GM19455 (cell line): Measurements from ENCODE around the gene NTRK3.
A peak's percentile ranks its signal among the peaks of the same experiment; 100 is the strongest.

ENCODE experiments used
- ATAC-seq: cut with Tn5 transposase; IDR thresholded peaks from one replicate; pipeline ENCODE4 v1.9.1; 2021; ENCODE audit not compliant: unreplicated experiment

The NTRK3 gene

DNA sequence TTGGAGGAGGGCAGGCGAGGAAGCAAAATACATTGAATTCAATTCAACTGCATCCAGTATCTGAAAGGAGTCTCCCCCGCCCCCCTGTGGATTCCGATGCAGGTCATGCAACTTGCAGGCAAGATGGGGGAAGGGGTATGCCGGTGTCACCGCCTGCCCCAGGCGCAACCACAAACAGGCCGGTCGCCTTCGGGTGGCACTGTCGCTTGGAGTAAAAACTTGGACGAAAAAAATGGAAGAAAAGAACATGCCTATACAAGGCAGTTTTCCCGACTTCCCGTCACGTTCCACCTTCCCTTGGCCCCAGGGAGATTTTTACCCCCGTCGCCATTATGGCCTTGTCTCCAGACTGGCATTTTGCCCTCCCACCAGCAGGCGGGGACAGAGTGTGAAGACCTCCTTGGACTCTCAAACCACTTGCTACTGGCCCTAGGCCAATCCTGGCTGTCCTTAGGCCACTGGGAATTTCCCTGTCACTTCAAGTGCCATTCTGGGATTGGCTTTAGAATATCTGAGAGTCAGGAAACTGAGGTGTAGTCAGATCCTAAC is 1.6 kb upstream of the NTRK3 start:
- no peak for ATAC-seq

DNA sequence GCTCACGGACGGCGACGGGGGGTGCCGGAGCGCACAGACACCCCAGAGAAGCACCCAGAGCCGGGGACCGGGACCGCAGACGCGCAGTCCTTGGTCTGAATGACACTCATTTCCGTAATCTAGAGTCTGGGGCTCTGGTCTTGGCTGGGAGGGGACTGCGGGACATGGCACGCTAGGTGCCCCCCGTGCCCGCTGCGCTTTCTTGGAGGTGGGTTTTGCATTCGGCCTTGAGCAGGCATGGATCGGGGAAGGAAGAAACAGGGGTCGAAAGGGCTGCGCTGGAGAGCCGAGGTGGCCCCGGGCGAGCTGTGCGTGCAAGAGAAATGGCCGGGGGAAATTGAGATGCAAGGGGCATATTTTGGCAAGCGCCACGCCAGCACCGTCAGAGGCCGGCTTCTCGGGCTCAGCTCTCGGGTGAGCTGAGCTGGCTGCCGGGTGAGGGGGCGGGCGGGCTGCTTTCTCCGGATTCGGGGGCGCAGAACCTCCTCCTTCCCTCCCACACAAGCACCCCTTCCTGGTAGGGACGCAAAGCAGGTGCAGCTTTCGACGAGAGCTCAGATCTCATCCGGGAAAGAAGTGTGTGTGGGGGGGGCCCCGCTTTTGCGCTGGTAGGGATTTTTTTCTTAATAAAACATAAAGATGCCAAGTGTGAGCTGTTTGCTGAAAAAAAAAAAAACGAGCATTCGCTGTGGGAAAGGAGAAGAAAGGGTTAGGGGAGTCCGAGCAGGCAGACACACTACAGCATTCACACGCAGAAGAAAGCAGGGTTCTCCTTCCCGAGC is 963 bp upstream of the NTRK3 start:
- ATAC-seq, result no peak

DNA sequence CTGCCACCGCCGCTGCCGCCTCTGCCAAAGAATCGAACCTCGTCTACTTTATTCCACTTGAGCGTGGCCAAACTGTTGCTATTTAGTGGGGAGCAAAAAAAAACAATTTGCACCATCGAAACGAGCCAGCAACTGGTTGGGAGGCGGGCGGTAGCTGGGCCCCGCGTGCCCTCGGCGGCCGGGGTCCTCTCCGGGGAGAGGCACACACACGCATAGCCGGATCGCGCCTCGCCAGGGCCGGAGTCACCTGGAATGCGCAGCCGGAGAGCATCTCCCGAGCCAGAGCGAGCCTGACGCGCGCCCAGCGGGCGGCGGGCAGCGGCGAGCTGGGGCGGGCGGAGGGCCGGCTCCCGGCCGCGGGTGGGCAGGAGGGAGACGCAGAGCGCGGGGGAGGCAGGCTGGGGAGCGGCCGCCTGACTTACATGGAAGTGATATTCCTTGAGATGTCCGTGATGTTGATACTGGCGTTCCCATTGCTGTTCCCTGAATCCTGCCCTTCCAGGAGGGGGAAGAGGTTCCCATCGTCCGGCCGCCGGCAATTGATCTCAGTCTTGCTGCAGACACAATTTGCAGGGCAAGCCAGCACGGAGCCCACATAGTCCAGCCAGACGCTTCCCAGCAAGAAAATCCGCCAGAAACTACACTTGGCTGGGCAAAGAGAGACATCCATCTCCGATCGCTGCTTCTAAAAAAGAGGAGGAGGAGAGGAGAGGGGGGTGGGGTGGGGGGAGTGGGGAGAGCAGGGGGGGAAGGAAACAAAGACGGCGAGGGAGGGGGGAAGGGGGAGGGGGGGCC is 858 bp downstream of the NTRK3 start:
- no peak for ATAC-seq

- no peak for ATAC-seq
These were observed 1.5 kb downstream of the NTRK3 start for GRCh38 chr15:88255087-88255483.

GRCh38 chr15:88252441-88252840 is 4.1 kb downstream of the NTRK3 start:
- ATAC-seq, result no peak

GRCh38 chr15:88250826-88251225 is 5.7 kb downstream of the NTRK3 start:
- ATAC-seq, result no peak

DNA sequence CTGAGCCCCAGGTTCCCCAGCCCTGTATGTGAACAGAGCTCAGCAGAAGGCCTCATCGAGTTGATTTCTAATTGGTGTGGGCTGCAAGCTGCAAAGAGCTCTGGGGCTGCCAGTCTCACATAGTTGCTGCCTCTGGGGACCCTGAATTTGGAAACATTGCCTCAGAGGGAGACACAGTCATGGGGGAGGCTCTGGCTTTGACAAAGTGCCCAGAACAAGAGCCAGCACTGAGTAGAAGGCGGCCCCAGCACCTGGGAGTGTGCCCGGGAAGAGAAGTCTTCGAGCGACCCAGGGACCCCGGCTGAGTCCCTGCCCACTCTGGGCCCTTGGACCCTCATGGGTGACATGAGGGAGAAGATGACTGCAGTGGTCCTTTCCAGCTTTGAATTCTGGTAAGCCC is 7.3 kb downstream of the NTRK3 start:
- no peak for ATAC-seq

DNA sequence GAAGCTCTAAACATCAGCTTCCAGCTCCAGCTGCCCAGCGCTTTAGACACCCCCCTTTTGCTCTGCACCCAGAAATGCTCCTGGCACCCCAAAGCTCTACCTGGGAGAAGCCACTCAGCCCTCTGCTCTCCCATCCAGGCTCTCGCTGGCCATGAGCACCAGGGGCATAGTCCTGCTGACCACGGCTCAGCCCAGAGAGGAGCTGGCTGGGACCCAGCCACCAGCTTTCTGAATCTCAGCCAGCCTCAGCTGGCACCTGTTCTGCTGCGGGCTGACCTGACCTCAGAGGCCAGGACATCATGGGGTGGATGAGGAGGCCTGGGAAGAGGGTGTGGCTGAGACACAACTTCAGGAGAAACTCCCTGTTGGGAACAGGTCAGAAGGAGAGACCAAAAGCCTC is 8.6 kb downstream of the NTRK3 start:
- ATAC-seq, result no peak

DNA sequence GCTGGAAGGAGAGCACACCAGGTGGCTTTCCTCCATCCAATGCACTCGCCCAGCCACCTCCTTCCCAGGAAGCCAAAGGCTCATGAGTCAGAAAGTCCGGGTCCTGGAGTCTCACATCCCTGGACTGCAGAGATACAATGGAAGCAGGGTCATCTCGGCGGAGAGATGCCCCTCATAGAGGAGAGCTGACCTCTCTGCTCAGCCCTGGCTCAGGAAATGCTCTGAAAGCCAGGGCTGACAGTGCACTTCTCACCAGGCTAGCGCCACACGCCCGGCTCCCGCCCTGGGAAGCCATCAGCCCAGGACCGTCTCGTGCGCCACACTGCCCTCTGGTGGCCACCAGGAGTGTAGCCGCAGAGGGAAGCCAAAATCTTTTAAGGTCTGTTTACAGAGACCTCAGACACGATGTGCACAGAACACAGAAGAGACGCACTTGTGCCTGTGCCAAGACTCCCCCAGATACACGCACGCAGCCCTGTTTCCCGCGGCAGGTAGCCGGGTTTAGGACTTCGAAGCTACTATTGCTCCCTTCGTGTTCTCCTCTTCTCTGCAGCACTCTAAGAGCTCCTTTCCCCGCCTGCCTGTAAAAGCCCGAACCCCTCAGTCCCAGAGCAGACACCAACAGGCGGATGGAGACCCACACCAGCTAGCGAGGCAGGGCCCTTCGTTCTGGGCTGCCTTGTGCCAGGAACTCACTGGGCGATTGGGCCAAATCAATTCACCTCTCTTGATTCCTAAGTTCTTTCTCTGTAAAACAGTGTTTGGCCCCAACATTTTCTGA is 9.7 kb downstream of the NTRK3 start:
- peak; percentile 82 for ATAC-seq

- no peak for ATAC-seq
These were observed 10.5 kb downstream of the NTRK3 start for GRCh38 chr15:88246081-88246480.

- no peak for ATAC-seq
These were observed 12.4 kb downstream of the NTRK3 start for GRCh38 chr15:88243895-88244787.

DNA sequence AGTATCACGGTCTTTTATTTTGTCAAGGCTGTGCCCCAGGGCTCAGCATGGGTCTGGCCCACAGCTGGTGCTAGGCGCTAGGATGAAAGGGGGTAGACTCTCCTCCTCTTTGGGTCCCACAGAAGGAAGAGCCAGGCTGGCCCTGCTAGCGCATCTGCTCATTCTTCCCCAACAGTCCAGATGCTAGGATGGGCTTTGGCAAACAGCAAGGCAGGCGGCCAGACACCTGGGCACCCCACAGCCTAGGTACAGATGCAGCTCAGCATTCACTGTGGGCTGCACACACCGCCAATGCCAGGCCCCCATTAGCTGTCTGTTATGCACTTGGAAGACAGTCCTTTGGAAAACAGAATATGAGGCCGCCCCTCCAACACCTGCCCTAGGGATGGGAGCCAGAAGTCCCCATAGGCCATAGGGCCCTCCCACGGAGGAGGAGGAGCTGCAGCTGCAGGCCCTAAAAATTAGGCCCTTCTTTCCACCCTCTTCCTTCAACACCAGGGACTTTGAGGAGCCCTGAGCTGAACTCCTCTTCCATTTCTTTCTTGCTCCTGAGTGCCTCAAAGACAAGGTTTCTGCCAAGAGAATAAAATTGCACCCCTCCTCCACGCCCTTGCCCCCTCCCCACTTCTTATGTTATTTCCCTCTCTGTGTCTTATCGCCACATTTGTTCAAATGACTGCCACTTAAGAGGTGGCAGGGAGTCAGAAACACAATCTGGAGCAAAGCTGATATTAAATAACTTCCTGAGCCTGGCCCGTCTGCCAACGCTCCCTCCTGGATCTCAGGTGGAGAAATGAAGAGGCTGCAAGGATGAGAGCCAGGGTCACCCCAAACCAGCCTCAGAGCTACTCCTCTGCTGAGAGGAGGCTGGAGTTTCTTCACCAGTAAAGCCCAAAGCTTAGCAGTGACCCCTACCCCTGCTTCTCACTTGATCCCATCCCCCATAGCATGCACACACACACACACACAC is 13.7 kb downstream of the NTRK3 start:
- no peak for ATAC-seq

GRCh38 chr15:88241461-88241860 is 15.1 kb downstream of the NTRK3 start:
- no peak for ATAC-seq

GRCh38 chr15:88241060-88241459 is 15.5 kb downstream of the NTRK3 start:
- no peak for ATAC-seq

DNA sequence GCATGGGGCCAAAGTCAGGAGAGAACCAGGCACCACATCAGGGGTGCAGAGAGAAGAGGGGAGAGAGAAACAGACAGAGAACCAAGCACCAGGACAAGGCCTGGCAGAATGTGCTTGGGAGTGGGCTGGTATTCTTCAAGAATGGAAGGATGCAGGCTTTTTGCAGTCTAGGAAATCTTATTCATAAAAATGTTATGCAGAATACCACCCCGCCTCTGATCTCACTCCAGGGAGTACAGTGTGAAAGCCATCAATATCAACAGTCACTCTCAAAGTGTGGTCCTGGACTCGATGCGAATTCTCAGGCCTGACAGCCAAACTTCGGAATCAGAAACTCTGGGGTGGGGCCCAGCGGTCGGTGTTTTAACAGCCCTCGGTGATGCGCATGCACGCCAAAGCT is 16.9 kb downstream of the NTRK3 start:
- ATAC-seq, result no peak

- ATAC-seq, result no peak
These were observed 17.7 kb downstream of the NTRK3 start for GRCh38 chr15:88238618-88239430.

DNA sequence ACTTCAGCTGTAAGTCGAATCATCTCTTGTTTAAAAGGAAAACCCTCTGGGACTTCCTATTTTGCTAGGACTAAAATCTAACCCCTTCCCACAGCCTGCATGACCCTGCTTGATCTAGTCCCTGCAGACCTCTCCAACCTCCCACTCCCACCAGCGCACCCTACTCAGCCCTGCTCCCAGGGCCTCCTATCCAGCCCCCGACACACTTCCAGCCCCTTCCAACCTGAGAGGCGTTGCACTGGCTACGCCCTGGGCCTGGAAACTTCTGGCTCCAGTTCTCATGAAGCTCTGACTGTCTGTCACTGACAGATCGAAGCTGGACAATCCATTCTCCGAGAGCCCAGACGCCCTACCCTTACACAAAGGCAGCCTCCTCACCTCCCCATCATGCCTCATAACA is 21.8 kb downstream of the NTRK3 start:
- ATAC-seq, result no peak

DNA sequence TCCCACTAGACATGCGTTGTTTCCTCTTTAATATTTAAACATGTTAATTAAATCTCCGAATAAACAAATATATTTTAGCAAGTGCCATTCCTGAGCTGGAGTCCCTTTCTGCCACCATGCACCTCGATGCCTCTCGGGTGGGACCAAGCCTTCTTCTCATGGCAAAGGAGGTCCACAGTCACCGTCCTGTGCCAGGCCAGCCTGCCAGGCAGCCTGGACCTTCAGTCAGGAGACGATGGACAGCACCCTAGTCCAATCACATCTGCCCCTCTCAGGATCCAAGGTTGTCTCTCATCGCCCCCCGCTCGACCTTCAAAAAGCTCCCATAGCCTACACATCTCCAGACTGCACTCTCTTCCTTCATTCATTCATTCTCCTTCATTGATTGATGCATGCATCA is 22.6 kb downstream of the NTRK3 start:
- ATAC-seq, result no peak
